Measurements from ENCODE around the gene RFT1.

RFT1 gene

GRCh38 chr3:53084310-53085001 lies 45.8 kb downstream of the RFT1 start:
- no peak for DNase-seq

GRCh38 chr3:53083949-53084309 lies 46.3 kb downstream of the RFT1 start:
- DNase-seq = no peak

- no peak for DNase-seq
Observed at GRCh38 chr3:53083521-53083920, 46.7 kb downstream of the RFT1 start.

GRCh38 chr3:53082736-53083135 lies 47.5 kb downstream of the RFT1 start:
- no peak for DNase-seq

GRCh38 chr3:53081318-53081717 lies 48.9 kb downstream of the RFT1 start:
- DNase-seq = no peak

- DNase-seq = no peak
Observed at GRCh38 chr3:53080612-53081205, 49.5 kb downstream of the RFT1 start.

- DNase-seq = no peak
Observed at GRCh38 chr3:53079791-53080555, 50.3 kb downstream of the RFT1 start.

GRCh38 chr3:53079147-53079546 lies 51.1 kb downstream of the RFT1 start:
- DNase-seq = no peak

- no peak for DNase-seq
Observed at GRCh38 chr3:53078656-53079055, 51.6 kb downstream of the RFT1 start.

GRCh38 chr3:53077476-53078220 lies 52.6 kb downstream of the RFT1 start:
- DNase-seq = no peak

GRCh38 chr3:53075743-53076140 lies 54.5 kb downstream of the RFT1 start:
- no peak for DNase-seq

GRCh38 chr3:53074761-53075742 lies 55.2 kb downstream of the RFT1 start:
- no peak for DNase-seq

GRCh38 chr3:53074366-53074696 lies 55.9 kb downstream of the RFT1 start:
- no peak for DNase-seq

GRCh38 chr3:53073553-53074365 lies 56.5 kb downstream of the RFT1 start:
- no peak for DNase-seq

- DNase-seq = peak; percentile 43
Observed at GRCh38 chr3:53072653-53073552, 57.3 kb downstream of the RFT1 start.

- no peak for DNase-seq
Observed at GRCh38 chr3:53071882-53072431, 58.3 kb downstream of the RFT1 start.

GRCh38 chr3:53069422-53070068 lies 60.7 kb downstream of the RFT1 start:
- DNase-seq = no peak

GRCh38 chr3:53068176-53068575 lies 62.1 kb downstream of the RFT1 start:
- no peak for DNase-seq

- DNase-seq = no peak
Observed at GRCh38 chr3:53067567-53067966, 62.7 kb downstream of the RFT1 start.

All from DMS153 (cell line).